GM18511 (cell line): ENCODE data around the gene ZMYND8.

Source experiments
- ATAC-seq: cut with Tn5 transposase; IDR thresholded peaks from one replicate; pipeline ENCODE4 v1.9.1; 2021; ENCODE audit warnings: mild to moderate bottlenecking, moderate library complexity; ENCODE audit not compliant: unreplicated experiment

The ZMYND8 gene

DNA sequence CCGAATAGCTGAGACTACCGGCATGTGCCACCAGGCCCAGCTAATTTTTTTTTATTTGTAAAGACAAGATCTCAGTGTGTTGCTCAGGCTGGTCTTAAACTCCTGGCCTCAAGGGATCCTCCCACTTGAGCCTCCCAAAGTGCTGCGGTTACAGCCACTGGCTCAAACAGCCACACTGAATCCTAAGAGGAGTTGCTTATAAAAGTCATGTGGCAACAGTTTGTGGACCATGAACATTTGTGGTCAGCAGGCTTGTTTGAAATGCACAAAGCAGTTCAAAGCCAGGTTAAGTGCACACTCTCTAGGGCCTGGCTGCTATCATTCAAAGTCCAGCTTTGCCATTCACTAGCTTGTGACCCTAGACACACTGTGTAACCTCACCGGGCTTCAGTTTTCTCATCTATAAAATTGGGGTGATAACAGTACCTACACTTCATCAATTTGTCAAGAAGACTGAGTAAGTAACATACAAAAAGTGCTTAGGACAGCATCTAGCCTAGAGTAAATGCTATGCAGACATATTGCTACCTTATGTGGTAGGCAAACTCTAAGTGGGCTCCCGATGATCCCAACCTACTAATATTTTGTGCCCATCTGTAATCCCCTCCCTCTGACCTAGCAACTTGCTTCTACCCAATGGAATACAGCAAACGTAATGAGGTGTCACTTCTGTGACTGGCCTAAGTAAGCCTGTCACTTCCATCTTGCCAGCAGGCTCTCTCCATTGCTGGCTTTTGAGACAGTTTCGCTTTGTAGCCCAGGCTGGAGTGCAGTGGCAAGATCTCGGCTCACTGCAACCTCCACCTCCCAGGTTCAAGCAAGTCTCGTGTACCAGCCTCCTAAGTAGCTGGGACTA lies 122.9 kb downstream of the ZMYND8 start:
- ATAC-seq, result no peak

DNA sequence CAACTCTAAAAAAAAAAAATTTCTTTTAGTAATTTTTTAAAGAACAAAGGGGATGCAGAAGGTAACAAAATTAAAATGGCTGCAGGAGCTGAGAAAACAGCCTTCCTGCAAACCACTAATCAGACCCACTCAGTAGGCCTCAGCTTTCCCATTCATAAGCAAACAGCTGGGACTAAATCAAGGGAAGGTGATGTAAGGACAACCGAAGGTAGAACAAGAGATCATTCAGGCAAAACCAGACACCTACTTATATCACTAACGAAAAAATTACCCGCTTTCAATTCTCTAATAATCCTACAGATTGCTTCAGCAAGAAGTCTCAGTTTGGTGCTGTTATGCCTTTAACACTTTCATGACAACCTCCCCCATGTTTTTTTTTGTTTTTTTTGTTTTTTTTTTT lies 124.0 kb downstream of the ZMYND8 start:
- no peak for ATAC-seq

GRCh38 chr20:47231382-47232039 lies 125.0 kb downstream of the ZMYND8 start:
- no peak for ATAC-seq

DNA sequence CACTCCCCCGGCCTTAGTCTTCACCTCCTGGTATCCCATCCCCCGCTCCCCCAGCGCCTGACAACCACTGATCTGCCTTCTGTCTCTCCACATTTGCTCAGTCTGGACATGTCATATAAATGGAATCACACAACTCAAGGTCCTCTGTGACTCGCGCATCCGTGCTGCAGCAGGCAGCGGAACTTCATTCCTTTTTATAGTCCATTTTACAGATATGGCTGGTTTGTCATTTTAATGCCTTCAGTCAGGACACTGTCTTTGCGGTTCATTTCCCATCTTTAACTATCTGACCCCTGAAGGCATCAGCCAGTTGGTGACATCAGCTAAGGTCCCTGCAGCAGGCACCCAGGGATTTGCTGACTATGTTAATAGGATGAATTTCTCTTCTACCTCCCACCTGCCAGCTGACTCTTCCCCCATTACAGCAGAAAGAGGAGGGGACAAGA lies 125.7 kb downstream of the ZMYND8 start:
- no peak for ATAC-seq

DNA sequence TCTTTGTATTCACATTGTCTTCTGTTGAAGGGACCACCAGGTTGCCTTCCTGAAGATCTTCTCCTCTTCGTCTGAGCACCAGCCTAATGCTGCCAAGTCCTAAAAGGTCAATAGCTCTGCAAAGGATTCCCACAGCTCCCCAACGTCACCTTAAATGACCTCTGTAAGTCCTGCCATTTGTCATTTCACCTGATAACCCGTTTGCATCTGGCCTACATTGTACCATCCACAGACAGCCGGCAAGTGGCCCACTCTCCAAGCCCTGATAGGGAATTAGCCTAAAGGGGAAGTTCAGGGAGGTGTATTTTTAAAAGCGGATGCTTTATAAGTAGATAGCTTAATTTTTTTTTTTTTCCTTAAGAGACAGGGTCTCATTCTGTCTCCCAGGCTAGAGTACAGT lies 127.8 kb downstream of the ZMYND8 start:
- ATAC-seq, result no peak

- no peak for ATAC-seq
Observed at GRCh38 chr20:47227576-47227975, 128.9 kb downstream of the ZMYND8 start.

DNA sequence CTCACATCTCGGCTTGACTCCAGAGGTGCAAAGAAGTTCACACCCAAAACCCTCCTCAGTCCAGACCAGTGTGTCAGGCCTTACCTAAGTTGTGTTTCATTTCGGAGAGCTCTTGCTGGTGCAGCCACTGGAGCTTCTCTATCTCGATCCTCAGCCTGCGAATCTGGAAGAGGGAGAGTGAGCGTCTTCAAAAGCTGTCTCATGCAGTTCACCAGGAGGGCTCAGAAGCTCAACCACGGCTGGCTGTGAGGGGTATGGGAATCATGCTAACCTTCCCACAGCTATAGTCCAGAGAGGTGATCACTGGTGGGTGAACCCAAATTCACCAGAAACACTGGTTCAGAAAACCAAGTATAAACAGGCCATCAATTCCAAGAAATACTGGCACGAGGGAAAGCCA lies 129.4 kb downstream of the ZMYND8 start:
- no peak for ATAC-seq

DNA sequence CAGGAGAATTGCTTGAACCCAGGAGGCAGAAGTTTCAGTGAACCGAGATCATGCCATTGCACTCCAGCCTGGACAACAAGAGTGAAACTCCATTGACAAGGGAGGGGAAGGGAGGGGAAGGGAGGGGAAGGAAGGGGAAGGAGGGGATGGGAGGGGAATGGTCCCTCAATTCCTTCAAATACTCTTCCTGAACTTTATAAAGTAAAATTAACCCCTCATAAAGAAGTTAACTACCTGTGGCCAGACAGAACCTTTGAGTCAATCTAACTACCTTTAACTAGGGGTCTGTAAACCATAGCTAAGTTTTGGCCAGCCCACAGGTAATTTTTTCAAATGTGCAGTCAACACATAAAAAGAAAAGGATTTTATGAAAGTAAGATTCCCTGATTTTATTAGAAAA lies 131.0 kb downstream of the ZMYND8 start:
- no peak for ATAC-seq

- ATAC-seq, result no peak
Observed at GRCh38 chr20:47224857-47225256, 131.6 kb downstream of the ZMYND8 start.

- ATAC-seq, result no peak
Observed at GRCh38 chr20:47224300-47224791, 132.2 kb downstream of the ZMYND8 start.

- ATAC-seq, result no peak
Observed at GRCh38 chr20:47223896-47224295, 132.6 kb downstream of the ZMYND8 start.

GRCh38 chr20:47222468-47223119 lies 133.9 kb downstream of the ZMYND8 start:
- ATAC-seq, result no peak

DNA sequence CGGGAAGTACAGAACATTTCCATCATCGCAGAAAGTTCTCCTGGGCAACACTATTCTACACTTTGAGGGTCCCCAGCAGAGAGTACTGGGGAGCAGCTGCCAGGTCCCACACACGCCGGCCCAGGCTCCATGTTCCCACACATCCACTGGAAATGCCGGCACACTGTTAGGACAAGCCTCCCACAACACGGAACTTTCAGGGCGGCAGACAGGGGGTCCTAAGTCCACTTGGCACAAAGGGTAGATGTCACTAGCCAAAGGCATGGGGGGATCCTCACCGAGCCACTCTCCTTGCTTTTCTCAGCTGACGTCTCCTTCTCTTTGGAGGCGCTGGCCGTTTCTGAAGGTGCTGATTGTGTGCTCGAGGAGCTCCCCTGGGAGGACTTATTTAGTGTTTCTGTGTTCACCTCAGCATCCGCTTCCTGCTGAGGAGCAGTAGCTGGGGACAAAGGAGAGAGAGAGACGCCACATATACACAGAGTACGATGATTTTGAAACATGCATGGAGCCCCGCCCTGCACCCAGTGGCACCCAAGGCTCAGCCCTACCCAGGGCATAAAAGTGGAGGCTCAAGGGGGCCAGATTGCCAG lies 135.4 kb downstream of the ZMYND8 start:
- no peak for ATAC-seq

- no peak for ATAC-seq
Observed at GRCh38 chr20:47220161-47220582, 136.3 kb downstream of the ZMYND8 start.

DNA sequence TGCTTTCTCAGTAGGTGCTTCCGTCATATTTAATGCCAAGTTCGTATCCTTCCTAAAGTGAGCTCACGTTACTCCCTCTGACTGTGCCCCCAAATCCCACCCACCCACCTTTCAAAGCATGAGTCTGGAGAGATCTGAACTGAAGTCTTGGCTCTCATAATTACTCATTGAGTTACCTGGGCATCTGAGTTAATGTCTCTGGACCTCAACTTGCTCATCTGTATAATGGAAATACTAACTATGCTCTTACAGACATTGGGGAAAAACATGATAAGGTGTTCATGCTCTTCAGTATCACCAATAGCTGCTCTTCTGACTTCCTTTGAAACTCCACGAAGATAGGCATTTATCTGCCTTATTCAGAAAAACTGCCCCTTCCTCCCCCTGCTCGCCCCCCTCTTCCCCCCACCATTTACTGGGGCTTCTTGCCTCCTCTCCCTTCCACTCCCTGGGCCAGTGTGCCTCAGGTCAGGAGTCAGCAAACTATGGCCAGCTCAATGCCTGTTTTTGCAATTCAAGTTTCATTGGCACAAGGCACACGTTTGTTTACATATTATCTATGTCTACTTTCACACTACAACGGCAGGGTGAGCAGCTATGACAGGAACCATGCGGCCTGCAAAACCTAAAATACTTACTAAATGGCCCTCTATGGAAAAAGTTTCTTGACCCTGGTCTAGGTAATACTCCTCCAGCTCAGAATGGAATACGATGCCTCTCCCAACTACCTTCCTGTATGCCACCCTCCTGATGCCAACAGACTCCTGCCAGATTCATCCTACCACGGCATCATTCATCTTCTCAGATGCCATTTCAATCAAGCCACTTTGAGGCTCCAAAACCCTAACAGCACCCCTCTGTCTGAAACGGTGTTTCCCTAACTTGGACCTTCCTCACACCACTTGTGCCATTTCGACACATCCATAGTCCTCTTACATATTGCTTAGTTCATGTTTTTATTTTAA lies 138.7 kb downstream of the ZMYND8 start:
- ATAC-seq, result no peak

DNA sequence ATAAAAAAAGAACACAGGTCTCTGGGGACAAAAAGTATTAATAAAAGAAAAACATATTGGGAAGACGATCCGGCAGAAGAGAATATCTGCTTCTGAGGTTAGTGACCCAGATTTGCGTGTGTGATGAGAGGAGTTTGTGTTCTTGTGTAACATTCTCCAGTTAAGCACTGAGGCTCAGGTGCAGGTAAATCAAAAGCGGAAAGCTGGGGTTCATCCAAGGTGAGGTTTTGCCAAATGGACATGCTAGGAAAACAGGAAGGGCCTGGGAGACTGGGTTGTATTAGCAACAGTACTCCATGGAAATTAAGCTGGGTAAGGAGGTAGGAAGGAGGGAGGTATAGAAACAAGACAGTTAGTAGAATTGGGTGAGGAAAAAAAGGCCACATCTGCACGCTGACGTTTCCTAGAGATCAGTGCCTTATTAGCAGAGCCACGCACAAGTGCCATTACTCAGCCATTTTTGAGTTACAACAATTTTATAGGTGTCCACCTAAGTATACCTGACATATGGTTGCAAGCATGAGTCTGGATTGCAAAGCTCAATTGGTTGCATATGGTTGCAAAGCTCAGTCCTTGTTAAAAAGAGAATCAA lies 139.6 kb downstream of the ZMYND8 start:
- ATAC-seq, result no peak

GRCh38 chr20:47215653-47216397 lies 140.7 kb downstream of the ZMYND8 start:
- ATAC-seq, result no peak

DNA sequence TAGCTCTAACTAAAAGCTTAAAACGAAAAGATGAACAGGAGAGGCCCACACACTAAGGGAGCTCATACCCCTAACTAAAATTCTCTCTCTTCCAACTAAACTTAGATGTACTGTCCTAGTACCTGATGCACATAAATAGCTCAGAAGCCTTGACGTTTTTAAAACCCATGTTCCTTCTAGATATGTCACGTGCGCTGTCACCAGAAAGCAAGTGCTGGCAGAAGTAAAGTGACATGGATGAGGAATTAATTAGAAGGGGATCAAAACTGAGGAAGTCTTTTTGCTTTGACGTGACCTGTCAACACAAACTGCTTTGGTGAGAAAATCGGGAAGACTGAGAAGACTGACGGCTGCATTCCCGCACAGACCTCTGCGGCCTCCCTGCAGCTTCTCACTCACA lies 142.5 kb downstream of the ZMYND8 start:
- no peak for ATAC-seq

GRCh38 chr20:47212606-47213207 lies 143.8 kb downstream of the ZMYND8 start:
- no peak for ATAC-seq
